Glutamatergic neuron (in vitro differentiated cells): ENCODE measurements around the gene HDAC10. TPM values are rescaled to one million over a fixed set of nuclear protein-coding genes. Genes with fewer than 3 reads are reported as not detected.

Experiments used
- DNase-seq: peaks from one replicate; pipeline ENCODE4 v3.0.0; 2022
- H3K27ac Mint-ChIP-seq: one replicate; pipeline ENCODE4 v1.8.0; 2020; ENCODE audit warnings: mild to moderate bottlenecking, mixed read lengths, inconsistent platforms; ENCODE audit not compliant: unreplicated experiment
- H3K27me3 Mint-ChIP-seq: one replicate; pipeline ENCODE4 v1.8.0; 2020; ENCODE audit warnings: mild to moderate bottlenecking, moderate library complexity, mixed read lengths, inconsistent platforms; ENCODE audit not compliant: unreplicated experiment
- H3K36me3 Mint-ChIP-seq: one replicate; pipeline ENCODE4 v1.8.0; 2020; ENCODE audit warnings: mild to moderate bottlenecking, mixed read lengths, inconsistent platforms; ENCODE audit not compliant: unreplicated experiment
- H3K4me1 Mint-ChIP-seq: one replicate; pipeline ENCODE4 v1.8.0; 2020; ENCODE audit warnings: mild to moderate bottlenecking, low read depth, mixed read lengths, inconsistent platforms; ENCODE audit not compliant: unreplicated experiment
- H3K4me3 Mint-ChIP-seq: one replicate; pipeline ENCODE4 v1.8.0; 2020; ENCODE audit warnings: mild to moderate bottlenecking, mixed read lengths, inconsistent platforms; ENCODE audit not compliant: unreplicated experiment
- H3K9me3 Mint-ChIP-seq: one replicate; pipeline ENCODE4 v1.8.0; 2020; ENCODE audit warnings: mild to moderate bottlenecking, moderate library complexity, mixed read lengths, inconsistent platforms; ENCODE audit not compliant: unreplicated experiment
- long read RNA-seq: library from polyadenylated mRNA; unstranded; transcript quantifications from one replicate; pipeline ENCODE4 v2.0.0, GENCODE V29; 2020; ENCODE audit not compliant: unreplicated experiment
- total RNA-seq: library from RNA; stranded (reverse); fragmentation: NEBNext Ultra II Directional; extraction: Animal tissue kit (Norgen Biotek cat#: 25700); gene quantifications from one replicate; pipeline ENCODE4 v1.2.1, GENCODE V29; 2021; ENCODE audit not compliant: unreplicated experiment
- TF ChIP-seq, protein P1 (sequence below): fragments of 200-600 bp; sonication (generic); IDR thresholded peaks from one replicate; pipeline ENCODE4 v1.5.0; 2021; ENCODE audit not compliant: partially characterized antibody, unreplicated experiment

Gene HDAC10, protein sequence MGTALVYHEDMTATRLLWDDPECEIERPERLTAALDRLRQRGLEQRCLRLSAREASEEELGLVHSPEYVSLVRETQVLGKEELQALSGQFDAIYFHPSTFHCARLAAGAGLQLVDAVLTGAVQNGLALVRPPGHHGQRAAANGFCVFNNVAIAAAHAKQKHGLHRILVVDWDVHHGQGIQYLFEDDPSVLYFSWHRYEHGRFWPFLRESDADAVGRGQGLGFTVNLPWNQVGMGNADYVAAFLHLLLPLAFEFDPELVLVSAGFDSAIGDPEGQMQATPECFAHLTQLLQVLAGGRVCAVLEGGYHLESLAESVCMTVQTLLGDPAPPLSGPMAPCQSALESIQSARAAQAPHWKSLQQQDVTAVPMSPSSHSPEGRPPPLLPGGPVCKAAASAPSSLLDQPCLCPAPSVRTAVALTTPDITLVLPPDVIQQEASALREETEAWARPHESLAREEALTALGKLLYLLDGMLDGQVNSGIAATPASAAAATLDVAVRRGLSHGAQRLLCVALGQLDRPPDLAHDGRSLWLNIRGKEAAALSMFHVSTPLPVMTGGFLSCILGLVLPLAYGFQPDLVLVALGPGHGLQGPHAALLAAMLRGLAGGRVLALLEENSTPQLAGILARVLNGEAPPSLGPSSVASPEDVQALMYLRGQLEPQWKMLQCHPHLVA
- 88.2 TPM for total RNA-seq
- long read RNA-seq, result 0 reads

- peaks cover 4% of the 10 kb centered on the region for H3K27me3 Mint-ChIP-seq
Observed at GRCh38 chr22:50250555-50251476, at the start of gene HDAC10. TSS of gene HDAC10 (minus strand) at chr22:50251265. CDS start at chr22:50251032, 233 bp downstream.

DNA sequence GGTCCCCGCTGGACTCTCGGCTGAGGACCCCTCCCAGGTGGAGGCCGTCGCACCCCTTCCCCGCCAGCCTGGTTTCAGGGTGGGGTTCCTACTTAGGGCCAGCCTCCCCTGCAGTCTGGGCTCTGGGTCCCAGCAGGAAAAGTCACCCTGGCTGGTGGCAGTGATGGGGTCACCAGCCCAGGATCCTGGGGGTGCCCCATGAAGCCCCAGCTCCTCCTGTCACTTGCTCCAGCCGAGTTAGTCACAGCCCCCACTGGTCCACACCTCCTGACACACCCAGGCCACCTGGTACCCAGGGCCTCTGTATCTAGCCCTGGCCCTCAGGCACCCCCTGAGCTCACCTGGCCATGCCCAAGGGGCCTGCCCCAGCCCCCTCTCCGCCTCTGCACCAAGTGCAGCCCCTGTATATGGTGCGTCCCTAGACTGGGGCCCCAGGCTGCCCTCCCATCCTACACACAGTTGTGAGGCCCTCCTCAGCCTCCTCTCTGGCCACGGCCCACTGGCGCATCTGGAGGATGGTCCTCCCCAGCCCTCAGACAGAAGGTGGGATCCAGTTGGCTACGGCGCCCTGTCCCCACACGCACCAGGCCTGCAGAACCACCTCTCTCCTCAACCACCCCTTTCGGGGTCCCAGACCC, 49.7 kb upstream of the HDAC10 start:
- Mint-ChIP-seq H3K4me3 (peak overlapping the region; percentile 63), H3K4me1 (no peaks in the 10 kb centered on the region), H3K36me3 (no peaks in the 10 kb centered on the region), H3K27ac (no peak overlapping the region), H3K9me3 (peaks cover 4% of the 10 kb centered on the region), H3K27me3 (peaks cover 4% of the 10 kb centered on the region)
- no peak for DNase-seq
- TF ChIP-seq, protein P1, sequence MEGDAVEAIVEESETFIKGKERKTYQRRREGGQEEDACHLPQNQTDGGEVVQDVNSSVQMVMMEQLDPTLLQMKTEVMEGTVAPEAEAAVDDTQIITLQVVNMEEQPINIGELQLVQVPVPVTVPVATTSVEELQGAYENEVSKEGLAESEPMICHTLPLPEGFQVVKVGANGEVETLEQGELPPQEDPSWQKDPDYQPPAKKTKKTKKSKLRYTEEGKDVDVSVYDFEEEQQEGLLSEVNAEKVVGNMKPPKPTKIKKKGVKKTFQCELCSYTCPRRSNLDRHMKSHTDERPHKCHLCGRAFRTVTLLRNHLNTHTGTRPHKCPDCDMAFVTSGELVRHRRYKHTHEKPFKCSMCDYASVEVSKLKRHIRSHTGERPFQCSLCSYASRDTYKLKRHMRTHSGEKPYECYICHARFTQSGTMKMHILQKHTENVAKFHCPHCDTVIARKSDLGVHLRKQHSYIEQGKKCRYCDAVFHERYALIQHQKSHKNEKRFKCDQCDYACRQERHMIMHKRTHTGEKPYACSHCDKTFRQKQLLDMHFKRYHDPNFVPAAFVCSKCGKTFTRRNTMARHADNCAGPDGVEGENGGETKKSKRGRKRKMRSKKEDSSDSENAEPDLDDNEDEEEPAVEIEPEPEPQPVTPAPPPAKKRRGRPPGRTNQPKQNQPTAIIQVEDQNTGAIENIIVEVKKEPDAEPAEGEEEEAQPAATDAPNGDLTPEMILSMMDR, result no peak

More at GRCh38 chr22:50250555-50251476, at the start of gene HDAC10:
- no peak within 1 kb of the TSS for H3K27ac Mint-ChIP-seq
- H3K4me1 Mint-ChIP-seq, result no peaks in the 10 kb centered on the region
- H3K4me3 Mint-ChIP-seq, result peak within 1 kb of the TSS; percentile 88
- peaks cover 7% of the 10 kb centered on the region for H3K9me3 Mint-ChIP-seq
- TF ChIP-seq, protein P1, result no peak
- no peaks in the 10 kb centered on the region for H3K36me3 Mint-ChIP-seq
- DNase-seq, result peak; percentile 89

GRCh38 chr22:50299785-50300619, 48.9 kb upstream of the HDAC10 start:
- no peaks in the 10 kb centered on the region for H3K36me3 Mint-ChIP-seq
- H3K4me1 Mint-ChIP-seq, result no peaks in the 10 kb centered on the region
- TF ChIP-seq, protein P1, result no peak
- peak; percentile 80 for DNase-seq
- H3K9me3 Mint-ChIP-seq, result peaks cover 4% of the 10 kb centered on the region
- peaks cover 4% of the 10 kb centered on the region for H3K27me3 Mint-ChIP-seq
- H3K4me3 Mint-ChIP-seq, result no peak overlapping the region
- no peak overlapping the region for H3K27ac Mint-ChIP-seq
